IPS-NIHi11 (cell line): Measurements from ENCODE around the gene C9.
"Not testable (repeated sequence)": the region's sequence is repeated elsewhere in the genome, so short reads cannot be mapped to it uniquely, and the experiment has no call there.

Experiments
- DNase-seq: peaks from one replicate; pipeline ENCODE4 v3.0.0; 2012; ENCODE audit warnings: mixed read lengths, low spot score

The C9 gene

DNA sequence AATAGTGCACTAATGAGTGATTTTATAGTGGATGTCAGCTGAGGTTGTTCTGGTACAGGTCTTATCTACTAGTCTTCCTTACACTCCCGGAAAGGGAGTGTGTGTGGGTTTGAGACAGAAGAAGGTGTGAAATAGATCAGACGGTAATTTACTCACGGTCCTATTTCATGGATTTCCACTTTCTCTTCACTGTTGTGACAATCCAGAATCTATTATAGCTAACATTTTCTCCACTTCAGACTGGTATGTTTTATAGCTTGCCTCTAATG is 7.0 kb upstream of the C9 start:
- DNase-seq, result no peak

DNA sequence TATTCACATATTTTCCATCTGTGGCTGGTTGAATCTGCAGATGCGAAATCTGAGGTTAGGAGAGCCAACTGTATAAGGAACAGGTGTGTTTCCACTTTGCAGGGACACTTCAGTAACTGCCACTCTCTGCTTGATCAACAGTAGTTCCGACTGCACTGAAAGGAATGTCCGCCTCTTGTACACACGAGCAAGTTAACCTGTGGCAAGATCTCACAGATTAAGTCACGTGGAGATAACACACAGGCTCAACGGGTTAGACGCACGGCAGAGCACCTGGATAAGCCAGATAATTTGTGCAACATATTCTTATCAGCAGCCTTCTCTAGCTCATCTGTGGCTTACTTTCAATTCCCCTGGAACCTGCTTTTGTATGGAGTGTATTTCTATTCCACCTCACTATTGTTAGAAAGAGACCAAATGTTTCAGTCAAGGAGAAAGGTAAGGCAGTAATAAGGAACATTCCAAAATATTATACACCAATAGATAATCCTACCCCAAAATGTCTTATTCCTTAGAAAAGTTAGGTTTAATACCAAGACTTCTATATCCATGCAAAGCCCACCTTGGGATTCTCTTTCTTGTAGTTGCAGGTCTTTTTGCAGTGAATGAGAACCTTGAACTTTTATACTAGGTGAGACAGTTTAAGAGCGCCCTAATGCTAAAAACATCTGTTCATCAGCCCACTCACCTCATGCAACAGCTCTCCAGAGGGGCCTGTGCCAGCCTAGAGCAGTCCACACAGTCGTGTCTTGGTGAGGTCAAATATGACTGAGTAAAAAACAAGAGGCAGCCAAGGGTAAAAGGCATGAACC is 6.5 kb upstream of the C9 start:
- DNase-seq, result no peak

DNA sequence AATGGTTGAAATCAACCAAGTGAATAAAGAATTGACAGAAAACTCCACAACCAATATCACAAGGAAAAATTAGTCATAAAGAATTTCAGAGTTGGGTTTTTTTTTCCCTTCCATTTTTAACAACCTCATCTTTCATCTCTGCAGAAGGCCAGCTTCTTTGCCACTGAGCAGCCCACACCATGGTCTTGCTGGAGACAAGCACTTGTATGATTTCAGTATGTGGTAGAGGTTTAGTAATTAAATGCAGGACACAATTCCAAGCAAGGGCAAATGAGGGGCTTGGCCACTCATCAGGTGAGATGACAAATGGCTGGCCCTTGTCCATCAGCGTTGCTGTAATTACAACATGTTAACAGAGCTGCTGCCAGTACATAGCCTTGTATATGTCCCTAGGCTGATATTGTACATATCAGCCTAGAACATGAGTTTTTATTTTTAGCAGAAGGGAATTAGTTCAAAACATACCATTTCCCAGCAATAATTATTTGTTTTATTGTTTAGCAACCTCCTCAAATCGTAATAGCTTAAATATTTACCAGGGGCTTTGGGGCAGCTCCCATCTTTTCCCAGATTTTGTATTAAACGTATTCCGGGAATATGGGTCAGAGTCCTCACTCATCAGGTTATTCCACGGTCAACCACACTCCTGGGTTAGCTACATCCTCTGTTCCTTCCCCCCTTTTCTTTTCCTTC is 5.0 kb upstream of the C9 start:
- DNase-seq, result no peak

DNA sequence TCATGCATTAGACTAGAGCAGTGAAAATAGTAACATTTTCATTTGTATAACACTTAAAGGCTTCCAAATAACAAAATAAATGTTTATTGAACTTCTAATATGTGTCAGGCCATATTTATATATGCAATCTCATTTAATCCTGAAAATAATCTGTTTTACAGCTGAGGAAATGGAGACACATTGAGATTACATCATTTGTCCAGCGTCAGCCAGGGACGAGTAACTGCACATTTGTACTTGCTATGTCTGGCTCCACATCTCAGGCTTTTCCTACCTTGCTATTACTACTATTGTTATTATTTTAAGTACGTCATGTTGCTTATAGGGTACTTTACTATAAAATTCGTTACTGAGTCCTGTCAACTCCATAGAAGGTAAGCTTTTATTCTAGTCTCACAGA is 3.8 kb upstream of the C9 start:
- no peak for DNase-seq

DNA sequence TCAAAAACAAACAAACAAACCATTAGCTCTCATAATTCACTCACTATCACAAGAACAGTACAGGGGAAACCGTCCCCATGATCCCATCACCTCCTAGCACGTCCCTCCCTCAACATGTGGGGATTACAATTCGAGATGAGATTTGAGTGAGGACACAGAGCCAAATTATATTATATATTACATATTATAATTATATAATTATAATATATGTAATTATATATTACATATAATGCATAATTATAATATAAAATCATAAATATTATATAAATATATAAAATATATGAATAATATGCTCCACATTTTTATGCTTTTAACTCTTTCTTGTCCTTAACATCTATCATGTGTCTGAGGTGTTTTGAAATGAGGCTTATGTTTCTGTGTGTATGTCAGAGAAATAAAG is 3.4 kb upstream of the C9 start:
- DNase-seq, result no peak

DNA sequence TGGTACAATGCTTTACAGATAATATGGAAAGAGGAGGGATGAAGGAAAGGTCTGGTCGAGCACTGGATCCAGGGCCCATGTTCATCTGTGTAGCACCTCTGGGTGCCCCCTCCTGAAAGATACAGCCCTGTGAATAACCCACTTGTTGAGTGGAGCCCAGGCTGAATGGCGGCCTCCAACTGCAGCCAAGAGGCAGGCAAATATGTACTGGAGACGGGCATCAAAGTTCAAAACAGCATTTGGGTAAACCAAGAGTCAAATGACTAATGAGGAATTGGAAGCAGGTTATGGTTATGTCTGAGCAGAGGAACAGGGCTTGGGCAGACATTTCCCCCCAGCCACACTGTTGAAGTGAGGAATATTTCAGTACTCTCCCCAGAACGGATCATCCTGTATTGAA is 1.1 kb downstream of the C9 start:
- no peak for DNase-seq

DNA sequence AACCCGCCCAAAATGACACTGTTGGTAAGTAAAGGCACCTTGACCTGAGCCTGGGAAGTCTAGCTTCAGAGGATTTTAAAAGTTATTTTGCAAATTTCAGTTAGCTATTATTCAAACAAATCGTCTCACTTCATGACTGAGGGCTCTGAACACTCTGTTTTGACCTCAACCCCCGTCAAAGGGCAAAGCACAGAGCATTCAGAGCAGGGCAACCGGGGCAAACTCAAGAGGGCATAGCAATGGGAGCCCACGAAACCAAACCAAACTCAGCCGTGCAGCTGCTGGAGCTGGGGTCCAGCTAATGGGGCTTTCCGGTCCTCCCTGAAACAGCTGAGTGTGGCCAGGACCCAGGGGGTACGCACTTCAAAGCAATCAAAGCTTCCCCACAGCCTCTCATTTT is 1.6 kb downstream of the C9 start:
- no peak for DNase-seq

DNA sequence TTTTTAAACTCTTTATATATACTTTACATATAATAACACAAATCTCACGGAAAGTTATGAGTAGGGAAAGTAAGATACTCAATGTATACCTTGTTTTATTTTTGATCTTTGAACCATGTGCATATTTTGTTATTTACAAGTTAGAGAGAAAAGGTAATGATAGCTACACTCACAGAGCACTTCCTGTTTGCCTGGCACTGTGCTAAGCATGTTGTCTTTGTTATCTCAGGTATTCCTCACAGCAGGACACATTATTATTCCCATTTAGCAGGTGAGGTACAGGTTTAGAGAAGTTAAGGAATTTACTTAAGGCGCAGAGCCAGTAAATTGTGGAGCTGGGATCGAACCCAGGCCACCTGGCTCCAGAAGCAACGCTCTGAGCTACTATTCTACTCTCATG is 3.0 kb downstream of the C9 start:
- no peak for DNase-seq

DNA sequence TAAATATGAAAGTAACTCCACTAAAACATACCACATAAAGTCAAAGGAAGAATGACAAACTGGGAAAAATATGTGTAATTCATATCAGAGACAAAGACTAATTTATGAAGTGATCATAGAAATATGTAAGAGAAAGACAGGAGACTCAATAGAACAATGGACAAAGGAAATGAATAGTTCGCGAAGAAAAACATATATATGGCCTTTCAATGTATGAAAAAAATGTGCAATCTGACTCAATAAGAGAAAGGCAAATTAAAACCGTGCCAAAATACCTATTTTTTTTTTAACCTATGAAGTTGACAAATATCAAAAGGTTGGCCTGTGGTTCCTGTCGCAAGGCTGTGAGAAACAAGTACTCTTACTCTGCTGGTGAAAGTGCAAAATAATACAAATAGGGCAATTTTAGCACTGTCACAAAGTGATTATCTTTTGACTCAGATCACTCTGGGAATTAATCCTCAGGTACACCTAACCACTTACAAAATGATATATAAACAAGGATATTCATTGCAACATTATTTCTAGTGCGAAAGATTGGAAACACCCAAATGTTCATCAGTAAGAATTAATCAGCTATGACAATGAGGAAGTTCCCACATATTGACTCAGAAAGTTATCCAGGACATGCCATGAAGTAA is 3.7 kb downstream of the C9 start:
- DNase-seq, result no peak

DNA sequence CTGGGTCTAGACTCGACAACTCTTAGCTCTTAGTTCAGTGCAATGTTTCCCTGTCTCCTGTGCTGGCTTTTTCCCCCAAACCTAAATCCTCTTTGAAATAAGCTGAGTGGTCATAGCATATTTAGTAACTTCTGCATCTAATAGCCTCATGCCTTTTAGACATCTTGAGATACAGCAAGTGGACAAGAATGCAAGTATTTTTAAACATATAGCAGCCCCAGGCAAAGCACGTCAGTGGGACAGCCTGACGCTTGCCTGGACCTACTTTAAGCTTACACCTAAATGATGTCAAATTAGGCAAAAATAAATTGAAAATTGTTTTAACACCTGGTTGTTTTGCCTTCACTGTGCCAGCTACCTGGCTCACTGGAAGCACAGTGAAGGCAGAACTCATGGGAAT is 8.0 kb downstream of the C9 start:
- no peak for DNase-seq

DNA sequence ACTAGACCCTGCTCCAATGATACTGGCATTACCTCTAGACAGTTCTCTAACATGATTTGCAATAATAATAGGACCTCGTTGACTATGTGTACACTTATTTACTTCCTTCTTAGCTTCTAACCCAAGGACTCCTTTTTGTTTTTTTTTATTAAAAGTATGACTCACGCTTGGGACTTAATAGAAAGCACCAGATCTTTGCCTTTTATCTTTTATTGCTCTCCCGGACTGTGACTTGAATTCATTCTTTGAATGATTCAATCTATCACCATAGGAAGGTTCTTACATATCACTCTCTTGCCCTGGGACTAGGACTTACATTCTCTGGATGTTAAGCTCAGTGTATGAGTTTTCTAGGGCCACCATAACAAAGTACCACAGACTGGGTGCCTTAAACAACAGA is 9.0 kb downstream of the C9 start:
- DNase-seq, result no peak

DNA sequence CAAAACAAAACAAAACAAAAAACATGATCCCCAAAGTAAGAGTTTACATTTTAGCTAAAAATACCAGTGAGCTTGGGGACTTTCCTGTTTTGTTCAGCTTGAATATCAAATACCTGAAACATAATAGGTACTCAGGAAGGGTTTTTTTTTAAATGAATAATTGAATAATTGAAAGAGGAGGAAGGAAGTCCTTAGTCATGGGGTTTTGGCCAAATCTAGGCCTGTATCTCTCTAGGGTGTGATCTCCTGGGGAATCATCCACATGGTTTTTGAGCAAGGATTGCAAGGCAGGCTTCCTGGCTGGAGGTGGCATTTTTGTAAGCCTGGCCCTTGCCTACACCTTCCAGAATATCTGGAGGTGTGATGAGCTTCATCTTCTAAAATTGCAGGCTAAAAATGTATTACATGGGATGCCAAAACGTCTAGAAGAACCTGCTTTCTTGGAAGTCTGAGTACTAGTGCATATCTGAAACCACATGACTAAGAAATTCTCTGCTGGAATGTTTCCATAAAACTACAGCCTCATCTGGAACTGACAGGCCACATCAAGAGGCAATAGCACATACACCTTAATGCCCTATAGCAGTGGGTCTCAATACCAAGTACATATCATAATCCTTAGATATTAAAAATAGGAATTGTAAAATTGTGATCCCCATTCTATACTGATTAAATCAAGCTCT is 10.4 kb downstream of the C9 start:
- DNase-seq, result no peak

DNA sequence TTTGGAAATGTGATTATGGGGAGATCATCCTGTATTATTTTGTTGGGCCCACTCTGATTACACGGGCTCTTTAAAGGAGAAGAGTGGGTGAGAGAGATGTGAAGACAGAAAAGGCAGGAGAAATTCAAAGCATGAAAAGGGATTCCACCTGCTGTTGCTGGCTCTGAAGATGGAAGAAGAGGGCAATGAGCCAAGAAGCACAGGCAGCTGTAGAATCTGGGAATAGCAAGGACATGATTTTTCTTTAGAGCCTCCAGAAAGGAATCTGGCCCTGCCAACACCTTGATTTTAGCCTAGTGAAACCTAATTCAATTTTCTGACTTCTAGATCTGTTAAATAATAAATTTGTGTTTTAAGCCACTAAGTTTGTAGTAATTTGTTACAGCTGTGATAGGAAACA is 11.3 kb downstream of the C9 start:
- DNase-seq, result no peak

DNA sequence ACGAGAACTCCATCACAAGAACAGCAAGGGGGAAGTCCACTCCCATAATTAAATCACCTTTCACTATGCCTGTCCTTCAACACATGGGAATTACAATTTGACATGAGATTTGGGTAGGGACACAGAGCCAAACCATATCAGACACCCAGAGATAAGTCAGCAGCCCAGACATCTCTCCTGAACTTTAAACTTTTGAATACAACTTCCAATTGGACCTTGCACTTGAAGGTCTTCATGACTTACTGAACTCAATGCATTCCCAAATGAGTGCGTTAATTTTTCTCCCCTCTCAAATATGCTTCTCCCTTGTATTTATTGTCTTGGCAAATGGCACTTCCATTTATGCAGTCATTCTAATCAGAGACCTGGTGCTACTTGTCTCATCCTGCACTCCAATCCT is 12.1 kb downstream of the C9 start:
- DNase-seq, result no peak

DNA sequence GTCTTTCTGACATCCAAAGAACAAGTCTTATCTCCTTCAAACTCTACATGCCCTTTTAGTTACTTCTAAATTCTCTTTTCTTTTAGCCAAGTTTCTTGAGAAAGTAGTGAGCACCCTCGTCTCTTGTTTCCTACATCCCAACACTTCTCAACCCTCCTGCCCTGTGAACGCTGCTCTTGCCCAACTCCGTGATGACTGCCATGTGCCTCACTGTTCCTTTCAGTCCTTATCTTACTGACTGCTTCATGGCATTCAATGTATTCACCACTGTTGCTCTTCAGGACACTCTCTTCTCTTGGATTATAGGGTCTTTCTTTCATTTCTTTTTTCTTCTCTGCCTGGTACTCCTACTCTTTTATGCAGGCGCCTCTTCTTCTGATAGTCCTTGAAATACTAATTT is 14.8 kb downstream of the C9 start:
- no peak for DNase-seq

DNA sequence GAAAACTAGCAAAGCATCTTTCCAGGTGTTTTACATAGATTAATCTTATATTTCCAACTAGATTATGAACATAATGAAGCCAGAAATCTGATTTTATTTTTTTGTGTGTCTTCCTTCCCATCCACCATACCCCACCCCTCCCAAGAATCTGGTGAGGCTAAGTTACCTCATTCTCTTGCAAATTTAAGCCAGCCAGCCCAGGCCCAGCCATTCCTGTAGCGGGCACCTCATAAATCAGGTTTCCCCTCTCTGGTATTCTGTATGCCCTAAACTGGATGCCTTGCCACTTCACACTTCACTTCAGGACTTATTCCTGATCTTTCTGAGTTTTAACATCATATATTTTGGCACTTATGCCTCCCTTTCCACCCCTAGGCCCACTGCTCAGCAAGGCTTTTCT is 21.8 kb downstream of the C9 start:
- peak; percentile 36 for DNase-seq

DNA sequence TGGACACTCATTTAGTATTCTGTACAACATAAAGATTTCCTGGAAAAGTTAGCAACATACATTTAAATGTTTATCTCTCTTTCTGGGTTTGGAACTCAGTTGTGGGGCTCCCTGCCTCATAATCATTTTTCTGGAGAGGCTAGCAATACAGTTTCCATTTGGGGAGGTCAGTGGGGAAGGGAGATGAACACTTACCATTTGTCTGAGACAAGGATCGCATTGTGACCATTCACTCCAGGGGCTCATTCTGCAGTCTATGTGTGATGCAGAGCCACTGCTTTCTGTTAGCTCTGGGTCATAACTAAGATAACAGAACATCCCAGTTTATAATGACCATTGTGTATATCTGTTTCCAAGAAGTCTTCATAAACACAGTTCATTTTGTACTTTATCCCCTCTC is 22.4 kb downstream of the C9 start:
- no peak for DNase-seq

DNA sequence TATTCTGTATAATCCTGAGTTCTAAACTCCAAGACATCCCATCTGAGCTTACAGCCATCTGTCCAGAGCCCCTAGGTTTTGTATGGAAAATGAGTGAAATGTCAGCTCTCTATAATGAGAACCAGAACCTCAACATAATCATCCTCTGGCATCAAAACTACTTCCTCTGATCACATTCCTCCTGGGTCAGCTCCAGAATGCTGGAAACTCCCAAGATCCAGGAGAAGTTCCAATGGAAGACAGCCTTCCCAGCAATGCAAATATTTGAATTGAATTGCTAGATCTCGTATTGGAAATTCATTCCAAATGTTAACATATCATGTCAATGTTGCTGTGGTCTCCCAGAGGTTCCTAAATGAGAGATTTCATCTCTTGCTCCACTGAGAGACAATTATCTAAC is 23.8 kb downstream of the C9 start:
- DNase-seq, result no peak

DNA sequence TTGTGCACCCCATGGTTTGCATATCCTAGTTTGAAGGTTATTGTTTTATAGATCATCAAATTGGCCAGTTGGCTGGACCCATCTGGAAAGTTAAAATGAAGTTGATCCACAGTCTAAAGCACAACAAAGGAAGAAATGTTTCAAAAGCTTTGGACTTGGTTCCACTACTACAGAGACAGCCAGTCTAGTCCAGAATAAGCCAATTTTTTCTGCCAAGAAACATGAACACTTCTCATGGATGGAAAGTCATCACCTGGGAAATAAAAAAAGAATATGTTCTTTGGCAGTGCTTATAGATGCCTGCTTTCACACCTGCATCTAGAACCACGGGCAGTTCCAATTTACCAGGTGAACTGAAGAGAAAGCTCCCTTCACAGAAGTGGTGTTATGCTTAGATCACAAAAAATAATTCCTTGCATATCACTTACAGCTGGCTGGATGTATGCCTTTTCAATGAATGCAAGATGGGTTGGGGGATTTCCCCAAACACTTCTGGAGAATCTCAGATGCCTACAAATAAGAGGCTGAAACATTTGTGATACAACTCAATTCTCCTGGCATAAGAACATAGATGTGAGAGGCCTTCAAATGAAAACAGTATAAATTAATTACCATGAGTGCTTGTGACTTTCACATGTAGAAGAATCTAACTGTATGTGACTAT is 26.9 kb downstream of the C9 start:
- DNase-seq, result no peak

DNA sequence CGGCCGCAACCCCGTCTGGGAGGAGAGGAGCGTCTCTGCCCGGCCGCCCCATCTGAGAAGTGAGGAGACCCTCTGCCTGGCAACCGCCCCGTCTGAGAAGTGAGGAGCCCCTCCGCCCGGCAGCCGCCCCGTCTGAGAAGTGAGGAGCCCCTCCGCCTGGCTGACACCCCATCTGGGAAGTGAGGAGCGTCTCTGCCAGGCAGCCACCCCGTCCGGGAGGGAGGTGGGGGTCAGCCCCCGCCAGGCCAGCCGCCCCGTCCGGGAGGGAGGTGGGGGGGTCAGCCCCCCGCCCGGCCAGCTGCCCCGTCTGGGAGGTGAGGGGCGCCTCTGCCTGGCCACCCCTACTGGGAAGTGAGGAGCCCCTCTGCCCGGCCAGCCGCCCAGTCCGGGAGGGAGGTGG is 30.0 kb downstream of the C9 start:
- not testable (repeated sequence) for DNase-seq

DNA sequence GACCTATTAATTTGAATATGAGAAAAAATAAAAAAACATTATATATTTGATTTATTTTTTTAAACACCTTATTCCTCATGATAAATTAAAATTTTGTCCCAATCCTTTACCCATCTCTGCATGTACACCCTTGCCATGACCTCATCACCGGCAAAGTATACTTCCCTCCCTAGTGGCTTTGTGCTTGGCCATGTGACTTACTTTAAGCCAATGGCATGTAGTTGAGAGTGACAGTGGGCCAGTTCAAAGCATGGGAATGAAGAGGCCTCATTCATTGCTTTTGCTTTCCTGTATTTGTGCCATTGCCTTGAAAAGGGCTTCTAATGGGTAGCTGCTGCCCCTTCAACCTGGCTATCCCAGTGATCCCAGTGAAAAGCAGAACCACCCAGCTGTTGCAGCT is 31.2 kb downstream of the C9 start:
- DNase-seq, result no peak

DNA sequence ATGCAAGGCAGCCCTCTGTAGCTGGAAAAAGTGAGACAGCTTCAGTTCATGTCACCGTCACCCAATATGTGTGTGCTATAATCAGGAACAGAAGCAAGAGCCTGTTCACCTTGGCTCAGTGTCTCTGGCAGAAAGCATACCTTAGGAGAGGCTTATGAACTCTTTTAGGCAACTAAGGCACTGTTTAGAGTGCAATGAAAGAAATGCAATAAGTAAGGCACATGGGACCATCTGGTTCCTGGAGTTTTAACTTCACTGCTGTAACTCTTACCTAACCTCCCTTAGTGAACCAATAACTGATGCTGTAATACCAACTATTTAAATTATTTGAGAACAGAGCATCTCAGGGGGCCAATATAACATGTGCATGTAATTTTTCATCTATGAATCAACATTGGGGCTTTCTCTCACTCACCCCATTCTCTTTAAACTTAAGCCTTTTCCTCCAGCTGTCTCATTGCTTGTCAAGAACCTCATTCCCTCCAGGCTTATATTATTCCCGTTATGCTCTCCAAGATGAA is 32.4 kb downstream of the C9 start:
- DNase-seq, result no peak
